Thyroid gland (tissue), 4 donors: Measurements from ENCODE around the gene USP32. TPM values are rescaled to one million over a fixed set of nuclear protein-coding genes. Genes with fewer than 3 reads are reported as not detected.

ENCODE experiments used
- DNase-seq, 2 donors: peaks; one replicate each; pipeline ENCODE4 v3.0.0-alpha.2; 2019
- H3K27ac ChIP-seq, 3 donors: fragments of 200-600 bp; sonication (generic); 1 replicate in 2 of 3; 2 replicates in 1 of 3; pipeline ENCODE4 v1.5.1; 2016 to 2019; ENCODE audit warnings: mild to moderate bottlenecking in 1 of 3, moderate library complexity in 1 of 3
- H3K27me3 ChIP-seq: fragments of 200-600 bp; sonication (generic); one replicate; pipeline ENCODE4 v1.5.1; 2019
- H3K36me3 ChIP-seq, 2 donors: fragments of 200-600 bp; sonication (generic); one replicate each; pipeline ENCODE4 v1.5.1; 2016 to 2019
- H3K4me1 ChIP-seq, 2 donors: fragments of 200-600 bp; sonication (generic); one replicate each; pipeline ENCODE4 v1.5.1; 2017 to 2019
- H3K4me3 ChIP-seq, 3 donors: fragments of 200-600 bp; sonication (generic); replicated peaks in 1 of 3; 1 replicate in 2 of 3; 2 replicates in 1 of 3; pipeline ENCODE4 v1.5.1; 2016; ENCODE audit warnings: mild to moderate bottlenecking in 1 of 3
- H3K9me3 ChIP-seq: fragments of 200-600 bp; sonication (generic); one replicate; pipeline ENCODE4 v1.5.1; 2017
- CTCF ChIP-seq, 6 experiments: fragments of 200-600 bp in 3 of 6; fragments of 450-650 bp in 3 of 6; sonication (generic) in 3 of 6; IDR thresholded peaks; one replicate each; pipeline ENCODE4 v1.5.1; 2016 to 2019; ENCODE audit warnings: antibody characterized with exemption in 6 of 6, mild to moderate bottlenecking in 2 of 6, inconsistent platforms in 1 of 6, moderate library complexity in 1 of 6
- POLR2A ChIP-seq, 2 donors: fragments of 450-650 bp; IDR thresholded peaks; one replicate each; pipeline ENCODE4 v1.6.1; 2017; ENCODE audit warnings: antibody characterized with exemption in 2 of 2, mild to moderate bottlenecking in 2 of 2, moderate library complexity in 1 of 2
- WGBS, 2 donors: methylation state at CpG; one replicate each; pipeline ENCODE4 v1.1.5; 2017; 5-methylcytosine and 5-hydroxymethylcytosine counted together
- intact Hi-C: fragments of 100-400 bp; cut with DNase I; formaldehyde crosslinking; loops from one replicate; pipeline ENCODE4 v1.15.1; 2023
- total RNA-seq, 4 donors: library from RNA; depleted of rRNA; stranded (reverse); fragments of >200 nt; gene quantifications; one replicate each; pipeline ENCODE4 v1.2.3, GENCODE V29; 2016

Gene USP32
- total RNA-seq, 4 donors from 2014 or later = 49.9 to 76.5 (median 65.0) TPM

GRCh38 chr17:60327901-60328273 is 64.0 kb downstream of the USP32 start:
- 100% methylated on average over 3 of the region's 4 CpGs; no CpG with 5 or more reads in 1 of the 2 donors for WGBS, 2 donors
- TF ChIP-seq POLR2A (IDR thresholded peaks at IDR 0.05) = no peak
- no peak for TF ChIP-seq CTCF (IDR thresholded peaks at IDR 0.05)
- H3K9me3 ChIP-seq = no peaks in the 10 kb centered on the region
- no peak overlapping the region for H3K4me3 ChIP-seq
- intact Hi-C loops = no loop called here
- no peaks in the 10 kb centered on the region for H3K27me3 ChIP-seq
- no peaks in the 10 kb centered on the region for H3K4me1 ChIP-seq
- H3K27ac ChIP-seq = no peak overlapping the region
- DNase-seq = no peak
- no peaks in the 10 kb centered on the region for H3K36me3 ChIP-seq

DNA sequence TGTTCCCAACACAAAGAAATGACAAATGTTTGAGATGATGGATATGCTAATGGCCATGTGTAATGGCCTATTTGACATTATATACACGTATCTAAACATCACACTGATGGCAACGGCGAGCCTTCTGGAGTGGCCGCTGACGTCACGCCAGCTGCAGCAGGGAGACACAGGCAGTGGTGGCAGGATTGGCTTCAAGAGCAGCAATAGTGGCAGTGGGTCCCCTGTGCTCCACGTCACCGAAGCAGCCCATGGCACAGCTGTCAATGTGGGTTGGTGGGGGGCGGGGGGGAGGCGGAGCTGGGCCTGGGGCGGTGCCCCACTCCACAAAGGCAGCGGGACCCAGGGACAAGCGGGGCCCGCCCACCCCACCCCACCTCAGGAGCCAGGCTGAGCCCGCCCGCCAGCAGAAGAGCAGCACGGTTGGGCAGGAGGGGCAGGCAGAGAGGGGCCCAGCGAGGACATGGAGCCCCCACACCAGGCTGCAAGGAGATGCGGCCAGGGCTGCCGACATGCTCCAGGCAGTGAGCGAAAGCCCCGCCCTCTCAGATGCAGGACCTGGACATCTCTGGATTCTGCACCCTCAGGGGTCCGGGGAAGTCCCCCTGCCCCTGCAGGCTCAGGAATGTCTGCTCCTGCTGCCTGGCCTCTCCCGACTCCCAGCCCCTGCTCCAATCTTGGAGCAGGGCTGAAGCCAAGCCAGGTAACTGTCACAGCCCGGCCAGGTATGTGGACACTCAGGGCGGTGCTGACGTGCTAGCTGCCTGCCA is 64.6 kb downstream of the USP32 start:
- Histone ChIP-seq H3K9me3 (no peaks in the 10 kb centered on the region), H3K4me3 (no peak overlapping the region), H3K27ac (no peak overlapping the region), H3K27me3 (no peaks in the 10 kb centered on the region), H3K4me1 (no peaks in the 10 kb centered on the region), H3K36me3 (no peaks in the 10 kb centered on the region)
- no peak for TF ChIP-seq POLR2A (IDR thresholded peaks at IDR 0.05)
- TF ChIP-seq CTCF (IDR thresholded peaks at IDR 0.05) = no peak
- intact Hi-C loops = no loop called here
- WGBS, 2 donors = 91 to 94% methylated on average over 11 to 13 of the region's 27 CpGs
- DNase-seq = no peak

DNA sequence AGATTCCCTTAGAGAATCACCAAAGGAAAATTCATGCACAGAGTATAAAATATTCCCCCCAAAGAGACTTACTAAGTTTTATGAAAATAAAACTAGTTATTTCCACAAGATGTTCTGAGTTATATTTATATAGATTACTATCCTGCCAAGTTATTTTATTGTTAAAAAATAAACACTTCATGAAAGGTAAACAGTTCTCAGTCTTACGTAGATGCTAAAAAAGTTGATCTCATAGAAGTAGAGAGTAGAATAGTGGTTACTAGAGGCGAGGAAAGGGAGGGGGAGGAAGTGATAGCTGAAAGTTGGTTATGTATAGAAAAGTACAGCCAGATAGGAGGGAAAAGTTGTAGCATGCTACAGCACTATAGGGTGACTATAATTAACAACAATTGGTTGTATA is 65.2 kb downstream of the USP32 start:
- Histone ChIP-seq H3K4me1 (no peaks in the 10 kb centered on the region), H3K4me3 (no peak overlapping the region), H3K36me3 (no peaks in the 10 kb centered on the region), H3K9me3 (no peaks in the 10 kb centered on the region), H3K27ac (no peak overlapping the region), H3K27me3 (no peaks in the 10 kb centered on the region)
- DNase-seq = no peak
- intact Hi-C loops = no loop called here
- TF ChIP-seq POLR2A (IDR thresholded peaks at IDR 0.05) (no peak), CTCF (IDR thresholded peaks at IDR 0.05) (no peak)
- 92 to 94% methylated on average over 2 of the region's 2 CpGs for WGBS, 2 donors

- no peak for DNase-seq
- intact Hi-C loops = no loop called here
- no peak for TF ChIP-seq POLR2A (IDR thresholded peaks at IDR 0.05)
- no peak for TF ChIP-seq CTCF (IDR thresholded peaks at IDR 0.05)
Observed at GRCh38 chr17:60325730-60326524, 66.0 kb downstream of the USP32 start.

GRCh38 chr17:60323754-60324153 is 68.2 kb downstream of the USP32 start:
- DNase-seq = no peak
- Histone ChIP-seq H3K27ac (no peak overlapping the region), H3K4me1 (no peaks in the 10 kb centered on the region), H3K27me3 (no peaks in the 10 kb centered on the region), H3K9me3 (no peaks in the 10 kb centered on the region), H3K36me3 (no peaks in the 10 kb centered on the region), H3K4me3 (no peak overlapping the region)
- intact Hi-C loops = no loop called here
- TF ChIP-seq CTCF (IDR thresholded peaks at IDR 0.05) (no peak), POLR2A (IDR thresholded peaks at IDR 0.05) (no peak)
- WGBS, 2 donors = 97% methylated on average over 1 of the region's 1 CpG

More at GRCh38 chr17:60325730-60326524, 66.0 kb downstream of the USP32 start:
- WGBS, 2 donors = 94 to 97% methylated on average over 13 of the region's 13 CpGs
- H3K27me3 ChIP-seq = no peaks in the 10 kb centered on the region
- no peaks in the 10 kb centered on the region for H3K4me1 ChIP-seq
- H3K4me3 ChIP-seq = no peak overlapping the region
- no peaks in the 10 kb centered on the region for H3K36me3 ChIP-seq
- no peak overlapping the region for H3K27ac ChIP-seq
- no peaks in the 10 kb centered on the region for H3K9me3 ChIP-seq
